Esophagus muscularis mucosa (tissue), 4 donors: ENCODE measurements around the gene GIPC2. TPM values are rescaled to one million over a fixed set of nuclear protein-coding genes. Genes with fewer than 3 reads are reported as not detected.

Experiments
- DNase-seq: peaks from one replicate; pipeline ENCODE4 v3.0.0-alpha.2; 2017; ENCODE audit errors: extremely low spot score
- H3K27ac ChIP-seq, 4 donors: fragments of 200-600 bp; sonication (generic); replicated peaks in 1 of 4; 1 replicate in 3 of 4; 2 replicates in 1 of 4; pipeline ENCODE4 v1.5.1; 2016 to 2019; ENCODE audit warnings: mild to moderate bottlenecking in 1 of 4
- H3K27me3 ChIP-seq, 4 donors: fragments of 200-600 bp; sonication (generic); one replicate each; pipeline versions ENCODE4 v1.5.1 to v1.6.0; 2016 to 2019
- H3K36me3 ChIP-seq, 4 donors: fragments of 200-600 bp; sonication (generic); one replicate each; pipeline ENCODE4 v1.5.1; 2016 to 2019
- H3K4me1 ChIP-seq, 4 donors: fragments of 200-600 bp; sonication (generic); one replicate each; pipeline ENCODE4 v1.5.1; 2016 to 2019
- H3K4me3 ChIP-seq, 4 donors: fragments of 200-600 bp; sonication (generic); 1 replicate in 2 of 4; 2 replicates in 2 of 4; pipeline ENCODE4 v1.5.1; 2016 to 2019; ENCODE audit warnings: mild to moderate bottlenecking in 4 of 4, moderate library complexity in 1 of 4
- H3K9me3 ChIP-seq, 4 donors: fragments of 200-600 bp; sonication (generic); 1 replicate in 3 of 4; 2 replicates in 1 of 4; pipeline ENCODE4 v1.5.1; 2016 to 2019
- CTCF ChIP-seq, 3 experiments: fragments of 200-600 bp in 2 of 3; fragments of 450-650 bp in 1 of 3; sonication (generic) in 2 of 3; IDR thresholded peaks; one replicate each; pipeline ENCODE4 v1.5.1; 2017 to 2019; ENCODE audit warnings: antibody characterized with exemption in 3 of 3, mild to moderate bottlenecking in 2 of 3, moderate library complexity in 1 of 3
- EP300 ChIP-seq: sonication (generic); formaldehyde crosslinking; IDR thresholded peaks from one replicate; pipeline ENCODE4 v1.6.1; 2017; ENCODE audit warnings: antibody characterized with exemption
- POLR2A ChIP-seq: fragments of 450-650 bp; IDR thresholded peaks from one replicate; pipeline ENCODE4 v1.6.1; 2017; ENCODE audit warnings: antibody characterized with exemption, moderate library complexity, mild to moderate bottlenecking, low read depth
- POLR2AphosphoS5 ChIP-seq, 2 donors: sonication (generic); formaldehyde crosslinking; IDR thresholded peaks; one replicate each; pipeline ENCODE4 v1.6.1; 2017; ENCODE audit warnings: antibody characterized with exemption in 2 of 2
- WGBS: methylation state at CpG from one replicate; pipeline ENCODE4 v1.1.5; 2018; 5-methylcytosine and 5-hydroxymethylcytosine counted together
- intact Hi-C: fragments of 100-400 bp; cut with DNase I; formaldehyde crosslinking; loops from one replicate; pipeline ENCODE4 v1.15.1; 2023
- total RNA-seq, 4 donors: library from RNA; depleted of rRNA; stranded (reverse); fragments of >200 nt; gene quantifications; one replicate each; pipeline versions ENCODE4 v1.1.0 to v1.2.1, GENCODE V29; 2016

The GIPC2 gene
- total RNA-seq, 4 donors from 2014 or later, result 4.5 to 8.7 (median 6.8) TPM

GRCh38 chr1:78036450-78036849 lies 9.3 kb upstream of the GIPC2 start:
- Histone ChIP-seq H3K27ac (no peak overlapping the region), H3K36me3 (no peaks in the 10 kb centered on the region), H3K4me3 (no peak overlapping the region), H3K27me3 (no peaks in the 10 kb centered on the region), H3K9me3 (no peaks in the 10 kb centered on the region), H3K4me1 (peaks cover 4 to 24% (median 20%) of the 10 kb centered on the region in 4 donors)
- intact Hi-C loops, result no loop called here
- WGBS, result 77% methylated on average over 5 of the region's 5 CpGs
- TF ChIP-seq POLR2A (no peak), POLR2AphosphoS5 (IDR thresholded peaks at IDR 0.05) (no peak), EP300 (no peak), CTCF (IDR thresholded peaks at IDR 0.05) (no peak)
- no peak for DNase-seq

DNA sequence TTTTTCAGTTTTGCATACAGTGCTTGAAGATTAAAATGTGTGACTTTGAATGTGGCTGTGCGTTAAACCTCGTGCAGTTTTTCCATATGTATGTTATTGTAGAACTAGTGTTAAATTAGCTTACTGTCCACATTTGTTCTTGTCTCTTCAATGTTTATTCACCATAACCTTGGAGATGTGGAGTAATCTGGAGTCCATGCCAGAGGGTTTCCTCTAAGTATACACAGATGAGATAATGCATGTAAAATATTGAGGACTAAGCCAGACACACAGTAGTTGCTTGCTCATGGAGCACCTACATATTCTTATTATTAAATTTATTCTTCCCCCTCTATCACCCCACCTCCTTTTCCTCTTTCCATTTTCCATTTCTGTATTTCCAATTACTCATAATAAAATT lies 7.7 kb upstream of the GIPC2 start:
- no peaks in the 10 kb centered on the region for H3K36me3 ChIP-seq
- TF ChIP-seq POLR2A, result no peak
- TF ChIP-seq POLR2AphosphoS5 (IDR thresholded peaks at IDR 0.05), result no peak
- no peak for TF ChIP-seq CTCF (IDR thresholded peaks at IDR 0.05)
- TF ChIP-seq EP300, result no peak
- H3K27me3 ChIP-seq, result no peaks in the 10 kb centered on the region

DNA sequence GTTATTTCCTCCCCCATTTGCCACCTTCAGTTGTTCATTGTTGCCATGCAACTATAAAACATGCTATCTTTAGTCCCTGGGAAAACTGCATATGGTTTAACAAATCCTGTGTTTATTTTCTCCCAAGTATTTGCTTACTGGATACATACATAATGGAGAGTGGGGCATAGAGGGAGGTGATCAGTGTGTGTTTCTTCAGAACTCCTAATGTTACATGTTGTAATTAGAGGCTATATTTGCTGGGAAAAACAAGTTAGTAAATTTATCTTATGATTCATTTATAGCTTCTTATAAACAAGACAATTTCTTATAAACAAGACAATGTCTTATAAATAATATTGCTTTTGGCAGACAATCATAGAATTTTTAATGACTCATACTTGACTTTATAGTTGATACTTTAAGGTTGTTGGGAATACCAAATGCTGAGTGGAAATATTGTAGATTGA lies 7.3 kb upstream of the GIPC2 start:
- Histone ChIP-seq H3K27me3 (no peaks in the 10 kb centered on the region), H3K27ac (peak overlapping the region in 2 of 4 donors; percentile 1 to 16), H3K9me3 (no peaks in the 10 kb centered on the region), H3K4me1 (peaks cover 3 to 21% (median 14%) of the 10 kb centered on the region in 4 donors), H3K4me3 (no peak overlapping the region), H3K36me3 (no peaks in the 10 kb centered on the region)
- TF ChIP-seq POLR2A (no peak), EP300 (no peak), POLR2AphosphoS5 (IDR thresholded peaks at IDR 0.05) (no peak), CTCF (IDR thresholded peaks at IDR 0.05) (no peak)
- intact Hi-C loops, result no loop called here
- no peak for DNase-seq

More for the DNA sequence above, 7.7 kb upstream of the GIPC2 start:
- intact Hi-C loops, result no loop called here
- H3K27ac ChIP-seq, result peak overlapping the region in 3 of 4 donors; percentile 1 to 16 (median 10)
- no peaks in the 10 kb centered on the region for H3K9me3 ChIP-seq
- H3K4me1 ChIP-seq, result peaks cover 4 to 21% (median 16%) of the 10 kb centered on the region in 4 donors
- no peak for DNase-seq
- H3K4me3 ChIP-seq, result no peak overlapping the region
- WGBS, result 46% methylated on average over 2 of the region's 2 CpGs

DNA sequence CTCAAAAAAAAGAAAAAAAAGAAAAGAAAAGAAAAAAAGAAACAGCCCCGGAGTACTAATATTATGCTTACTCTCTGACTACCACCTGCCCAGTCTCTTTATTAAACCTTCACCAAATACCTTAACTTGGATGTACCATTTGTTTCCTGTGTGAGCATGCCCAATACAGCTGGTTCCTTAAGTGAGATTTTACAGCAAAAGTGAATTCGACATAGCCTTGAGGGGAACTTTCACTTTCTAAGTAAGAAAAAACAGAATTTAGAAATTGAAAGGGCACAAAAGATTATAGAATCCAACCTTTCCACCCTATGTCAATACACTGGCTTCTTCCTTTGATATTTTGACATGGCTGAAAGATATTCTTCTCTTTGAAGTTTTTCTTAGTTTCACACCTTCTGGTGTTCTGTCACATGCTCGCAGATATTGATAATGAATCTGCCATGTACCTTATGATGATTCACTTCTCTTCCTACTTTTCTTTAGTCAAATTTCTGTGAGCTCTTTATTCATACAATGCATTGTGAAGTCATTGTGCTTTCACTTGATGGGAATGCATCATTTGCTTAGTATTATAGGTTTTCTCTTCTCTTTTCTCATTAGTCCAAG lies 5.2 kb upstream of the GIPC2 start:
- H3K4me3 ChIP-seq, result no peak overlapping the region
- H3K36me3 ChIP-seq, result no peaks in the 10 kb centered on the region
- H3K27me3 ChIP-seq, result no peaks in the 10 kb centered on the region
- WGBS, result 85% methylated on average over 3 of the region's 3 CpGs
- TF ChIP-seq EP300 (no peak), CTCF (IDR thresholded peaks at IDR 0.05) (no peak), POLR2A (no peak), POLR2AphosphoS5 (IDR thresholded peaks at IDR 0.05) (no peak)
- intact Hi-C loops, result no loop called here
- H3K9me3 ChIP-seq, result no peaks in the 10 kb centered on the region
- H3K4me1 ChIP-seq, result peaks cover 0 to 40% (median 32%) of the 10 kb centered on the region in 4 donors
- peak overlapping the region in 1 of 4 donors; percentile 14 for H3K27ac ChIP-seq
- no peak for DNase-seq

- Histone ChIP-seq H3K9me3 (no peaks in the 10 kb centered on the region), H3K4me3 (no peak overlapping the region), H3K27me3 (no peaks in the 10 kb centered on the region), H3K4me1 (peaks cover 6 to 56% (median 50%) of the 10 kb centered on the region in 4 donors), H3K27ac (peak overlapping the region; percentile 26 to 88 (median 60)), H3K36me3 (no peaks in the 10 kb centered on the region)
- no peak for TF ChIP-seq POLR2A
- TF ChIP-seq CTCF (IDR thresholded peaks at IDR 0.05), result no peak
- TF ChIP-seq POLR2AphosphoS5 (IDR thresholded peaks at IDR 0.05), result no peak
- TF ChIP-seq EP300, result no peak
- WGBS, result 52% methylated on average over 3 of the region's 3 CpGs
- intact Hi-C loops, result no loop called here
- no peak for DNase-seq
Observed at GRCh38 chr1:78043436-78043835, 2.3 kb upstream of the GIPC2 start.
